ENCODE data around the gene NAXE. TPM values are rescaled to one million over a fixed set of nuclear protein-coding genes. Genes with fewer than 3 reads are reported as not detected.
A peak's percentile ranks its signal among the peaks of the same experiment; 100 is the strongest.

NAXE gene
- total RNA-seq, 1 experiment from 2014 or later = 261 TPM

DNA sequence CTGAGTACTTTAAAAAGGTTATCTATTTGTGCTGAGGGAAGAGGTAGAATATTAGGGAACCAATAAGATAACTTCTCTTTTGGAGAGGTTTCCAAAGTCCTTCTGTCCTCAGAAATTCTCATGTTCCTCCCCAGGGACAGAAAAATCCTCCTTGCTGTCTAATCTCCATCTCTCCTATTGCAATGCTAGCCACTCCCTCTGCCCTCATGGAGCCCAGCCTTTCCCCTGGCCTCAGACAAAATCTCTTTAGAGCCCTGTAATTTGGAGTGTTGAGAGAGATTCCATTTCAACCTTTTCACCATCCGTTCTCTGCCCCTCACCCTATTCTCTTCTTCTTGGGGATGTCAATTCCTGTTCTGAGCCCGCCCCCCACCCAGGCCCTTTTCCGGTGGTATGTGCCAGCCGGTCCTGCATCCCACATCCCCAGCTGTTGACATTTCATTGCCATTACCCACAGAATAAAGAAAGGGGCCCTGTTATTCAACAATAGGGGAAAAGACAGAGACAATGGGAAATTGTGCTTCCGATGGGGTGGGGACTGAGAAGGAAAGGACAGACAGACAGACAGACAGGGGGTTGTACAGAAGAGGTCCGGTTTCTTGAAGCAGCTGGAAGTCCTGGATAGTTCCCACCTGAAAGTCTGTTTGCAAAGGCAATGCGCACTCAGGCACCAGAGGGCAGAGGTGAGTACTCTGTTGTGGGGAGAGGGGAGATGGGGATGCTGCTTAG is 27.4 kb downstream of the NAXE start, which contains the start of gene HAPLN2:
Gene HAPLN2, plus strand, starts transcription at position 563 of the 729 bp plus-strand sequence. CDS start 4,076 bp downstream, outside the sequence.
- no peaks in the 10 kb centered on the region for H3K36me3 ChIP-seq (ENCODE audit: low read depth, low read length)
- DNase-seq = peak; percentile 60
- H2AFZ ChIP-seq (ENCODE audit: low read length) = no peak within 1 kb of the TSS

DNA sequence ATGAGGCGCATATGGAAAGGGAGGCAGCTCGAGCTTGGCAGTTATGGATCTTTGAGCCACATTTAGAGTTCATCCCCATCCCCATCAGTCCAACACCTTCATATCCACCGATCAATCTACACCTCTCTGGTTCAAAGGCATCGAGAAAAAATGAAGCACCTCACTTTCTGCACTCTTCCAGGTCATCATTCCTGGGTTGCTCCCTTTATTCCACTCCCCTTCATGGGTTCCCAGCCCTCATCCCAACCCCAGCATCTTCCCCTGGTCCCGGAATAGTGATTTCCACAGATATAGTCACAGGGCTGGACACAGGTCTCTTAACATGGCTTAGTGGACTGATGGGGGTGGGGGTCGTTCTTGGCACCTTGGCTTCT is 28.0 kb downstream of the NAXE start:
- no peaks in the 10 kb centered on the region for H3F3A ChIP-seq (ENCODE audit: low read length, unreplicated experiment)
- no peak overlapping the region for H3K27ac ChIP-seq (ENCODE audit: low read length)
- no peak overlapping the region for H3K4me2 ChIP-seq (ENCODE audit: low read length)
- no TSS peak for BruUV-seq (replicated peaks)
- H3K9me2 ChIP-seq (replicated peaks; ENCODE audit: low read length) = no peaks in the 10 kb centered on the region
- no peaks in the 10 kb centered on the region for H3K36me3 ChIP-seq (ENCODE audit: low read depth, low read length)
- POLR2A ChIA-PET (ENCODE audit: unreplicated experiment) = no interaction called here
- H3K9me3 ChIP-seq (ENCODE audit: low read length) = no peaks in the 10 kb centered on the region
- H4K20me1 ChIP-seq (ENCODE audit: low read length) = no peaks in the 10 kb centered on the region
- CTCF ChIA-PET = no interaction called here
- no peak overlapping the region for H3K9ac ChIP-seq (ENCODE audit: low read length)
- intact Hi-C loops (cut with micrococcal nuclease) = no loop called here
- peaks cover 7% of the 10 kb centered on the region for H3K4me1 ChIP-seq (ENCODE audit: insufficient read depth, low read length)
- H2AFZ ChIP-seq (ENCODE audit: low read length) = no peak overlapping the region
- H3K79me2 ChIP-seq (ENCODE audit: low read length) = no peaks in the 10 kb centered on the region
- DNase-seq (no peak), ATAC-seq (no peak)
- no peak overlapping the region for H3K4me3 ChIP-seq (ENCODE audit: low read length)
- no peak for TF ChIP-seq EZH2 (IDR thresholded peaks at IDR 0.05; ENCODE audit: low read length, unreplicated experiment)
- TF ChIP-seq, protein P1, sequence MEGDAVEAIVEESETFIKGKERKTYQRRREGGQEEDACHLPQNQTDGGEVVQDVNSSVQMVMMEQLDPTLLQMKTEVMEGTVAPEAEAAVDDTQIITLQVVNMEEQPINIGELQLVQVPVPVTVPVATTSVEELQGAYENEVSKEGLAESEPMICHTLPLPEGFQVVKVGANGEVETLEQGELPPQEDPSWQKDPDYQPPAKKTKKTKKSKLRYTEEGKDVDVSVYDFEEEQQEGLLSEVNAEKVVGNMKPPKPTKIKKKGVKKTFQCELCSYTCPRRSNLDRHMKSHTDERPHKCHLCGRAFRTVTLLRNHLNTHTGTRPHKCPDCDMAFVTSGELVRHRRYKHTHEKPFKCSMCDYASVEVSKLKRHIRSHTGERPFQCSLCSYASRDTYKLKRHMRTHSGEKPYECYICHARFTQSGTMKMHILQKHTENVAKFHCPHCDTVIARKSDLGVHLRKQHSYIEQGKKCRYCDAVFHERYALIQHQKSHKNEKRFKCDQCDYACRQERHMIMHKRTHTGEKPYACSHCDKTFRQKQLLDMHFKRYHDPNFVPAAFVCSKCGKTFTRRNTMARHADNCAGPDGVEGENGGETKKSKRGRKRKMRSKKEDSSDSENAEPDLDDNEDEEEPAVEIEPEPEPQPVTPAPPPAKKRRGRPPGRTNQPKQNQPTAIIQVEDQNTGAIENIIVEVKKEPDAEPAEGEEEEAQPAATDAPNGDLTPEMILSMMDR (conservative IDR thresholded peaks at IDR 0.05; ENCODE audit: low read depth, low read length) = 0 out of 2 replicates have a peak, but pooled peaks have one; percentile 3
- peaks cover 31% of the 10 kb centered on the region for H3K27me3 ChIP-seq (ENCODE audit: low read length)

More for the DNA sequence above, 27.4 kb downstream of the NAXE start, which contains the start of gene HAPLN2:
- BruUV-seq (replicated peaks) = no TSS peak
- intact Hi-C loops (cut with micrococcal nuclease) = no loop called here
- Histone ChIP-seq H3K9me2 (replicated peaks; ENCODE audit: low read length) (no peaks in the 10 kb centered on the region), H3F3A (ENCODE audit: low read length, unreplicated experiment) (no peaks in the 10 kb centered on the region), H3K27ac (ENCODE audit: low read length) (no peak within 1 kb of the TSS), H3K27me3 (ENCODE audit: low read length) (peaks cover 25% of the 10 kb centered on the region), H3K4me3 (ENCODE audit: low read length) (no peak within 1 kb of the TSS), H3K4me2 (ENCODE audit: low read length) (no peak within 1 kb of the TSS), H3K9ac (ENCODE audit: low read length) (no peak within 1 kb of the TSS), H3K4me1 (ENCODE audit: insufficient read depth, low read length) (peaks cover 7% of the 10 kb centered on the region), H4K20me1 (ENCODE audit: low read length) (no peaks in the 10 kb centered on the region), H3K9me3 (ENCODE audit: low read length) (no peaks in the 10 kb centered on the region), H3K79me2 (ENCODE audit: low read length) (no peaks in the 10 kb centered on the region)
- ChIA-PET POLR2A (ENCODE audit: unreplicated experiment) (no interaction called here), CTCF (interaction anchor here (0.5 kb wide), 1 partner anchor 118 kb away, joined by 3 read pairs; no protein-coding TSS in a partner anchor)
- ATAC-seq = peak; percentile 66
- TF ChIP-seq EZH2 (IDR thresholded peaks at IDR 0.05; ENCODE audit: low read length, unreplicated experiment) (no peak), EZH2phosphoT487 (IDR thresholded peaks at IDR 0.05; ENCODE audit: borderline replicate concordance, low read length) (no peak)
- TF ChIP-seq, protein P1 (conservative IDR thresholded peaks at IDR 0.05; ENCODE audit: low read depth, low read length) = peak; percentile 72

Data from PC-3 (cell line).